Measurements from ENCODE around the gene TGFBR2. TPM values are rescaled to one million over a fixed set of nuclear protein-coding genes. Genes with fewer than 3 reads are reported as not detected.

The TGFBR2 gene
- total and polyA plus RNA-seq, 3 experiments from 2014 or later = 55.3 to 108 (median 56.3) TPM

GRCh38 chr3:30682434-30683155, 76.2 kb downstream of the TGFBR2 start:
- Mint-ChIP-seq H3K9me3 (peaks cover 0 to 1% (median 0%) of the 10 kb centered on the region in 5 donors), H3K4me1 (peaks cover 80 to 94% (median 94%) of the 10 kb centered on the region in 3 donors), H3K27me3 (no peaks in the 10 kb centered on the region), H3K4me3 (peak overlapping the region in 2 of 7 donors; percentile 12 to 38), H3K27ac (peak overlapping the region in 7 of 8 donors; percentile 51 to 91 (median 71)), H3K36me3 (peaks cover 14 to 95% (median 39%) of the 10 kb centered on the region in 3 donors)
- Histone ChIP-seq H3K4me1 (ENCODE audit: insufficient read depth, low read length) (peaks cover 83% of the 10 kb centered on the region), H3K27ac (ENCODE audit: low read depth, low read length) (no peak overlapping the region), H3K9me3 (ENCODE audit: low read length) (no peaks in the 10 kb centered on the region), H3K27me3 (ENCODE audit: insufficient read depth, low read length, poor library complexity, severe bottlenecking) (no peaks in the 10 kb centered on the region), H3K36me3 (ENCODE audit: insufficient read depth, low read length) (peaks cover 21% of the 10 kb centered on the region), H3K4me3 (ENCODE audit: low read length) (no peak overlapping the region)
- POLR2A ChIA-PET = no interaction called here
- no peak for DNase-seq
- CTCF ChIA-PET = interaction anchor here (0.8 to 1.2 kb wide), 4 partner anchors 10 to 484 kb away, joined by 3 to 4 read pairs (median 4); no protein-coding TSS in a partner anchor

- no peak overlapping the region for H3K4me3 ChIP-seq (ENCODE audit: low read length)
- Mint-ChIP-seq H3K36me3 (peaks cover 7 to 95% (median 42%) of the 10 kb centered on the region in 3 donors), H3K9me3 (peaks cover 0 to 1% (median 0%) of the 10 kb centered on the region in 5 donors), H3K27me3 (no peaks in the 10 kb centered on the region), H3K4me1 (peaks cover 83 to 99% (median 98%) of the 10 kb centered on the region in 3 donors), H3K27ac (peak overlapping the region; percentile 40 to 89 (median 82)), H3K4me3 (peak overlapping the region in 2 of 7 donors; percentile 40 to 42)
- CTCF ChIA-PET = no interaction called here
- no peaks in the 10 kb centered on the region for H3K9me3 ChIP-seq (ENCODE audit: low read length)
- H3K4me1 ChIP-seq (ENCODE audit: insufficient read depth, low read length) = peaks cover 88% of the 10 kb centered on the region
- POLR2A ChIA-PET = no interaction called here
- no peak overlapping the region for H3K27ac ChIP-seq (ENCODE audit: low read depth, low read length)
- no peak for DNase-seq
- no peaks in the 10 kb centered on the region for H3K27me3 ChIP-seq (ENCODE audit: insufficient read depth, low read length, poor library complexity, severe bottlenecking)
- H3K36me3 ChIP-seq (ENCODE audit: insufficient read depth, low read length) = peaks cover 24% of the 10 kb centered on the region
These were observed 77.4 kb downstream of the TGFBR2 start for GRCh38 chr3:30683769-30684168.

- peaks cover 85 to 99% (median 98%) of the 10 kb centered on the region in 3 donors for H3K4me1 Mint-ChIP-seq
- no peak for DNase-seq
- H3K27me3 ChIP-seq (ENCODE audit: insufficient read depth, low read length, poor library complexity, severe bottlenecking) = no peaks in the 10 kb centered on the region
- POLR2A ChIA-PET = interaction anchor here (0.8 kb wide), 1 partner anchor 77 kb away, joined by 3 read pairs; no protein-coding TSS in a partner anchor
- peaks cover 24% of the 10 kb centered on the region for H3K36me3 ChIP-seq (ENCODE audit: insufficient read depth, low read length)
- H3K36me3 Mint-ChIP-seq = peaks cover 4 to 95% (median 38%) of the 10 kb centered on the region in 3 donors
- CTCF ChIA-PET = interaction anchor here (0.8 to 1.4 kb wide), 3 partner anchors 9 to 365 kb away, joined by 3 to 8 read pairs (median 4); no protein-coding TSS in a partner anchor
- peaks cover 88% of the 10 kb centered on the region for H3K4me1 ChIP-seq (ENCODE audit: insufficient read depth, low read length)
- H3K9me3 ChIP-seq (ENCODE audit: low read length) = no peaks in the 10 kb centered on the region
- no peak overlapping the region for H3K27ac ChIP-seq (ENCODE audit: low read depth, low read length)
- peak overlapping the region in 7 of 8 donors; percentile 40 to 89 (median 86) for H3K27ac Mint-ChIP-seq
- no peak overlapping the region for H3K4me3 Mint-ChIP-seq
- no peak overlapping the region for H3K4me3 ChIP-seq (ENCODE audit: low read length)
- peaks cover 0 to 1% (median 0%) of the 10 kb centered on the region in 5 donors for H3K9me3 Mint-ChIP-seq
- H3K27me3 Mint-ChIP-seq = no peaks in the 10 kb centered on the region
These were observed 78.0 kb downstream of the TGFBR2 start for GRCh38 chr3:30684356-30684755.

GRCh38 chr3:30685267-30685667, 78.9 kb downstream of the TGFBR2 start:
- Histone ChIP-seq H3K4me1 (ENCODE audit: insufficient read depth, low read length) (peaks cover 93% of the 10 kb centered on the region), H3K27me3 (ENCODE audit: insufficient read depth, low read length, poor library complexity, severe bottlenecking) (no peaks in the 10 kb centered on the region), H3K9me3 (ENCODE audit: low read length) (no peaks in the 10 kb centered on the region), H3K4me3 (ENCODE audit: low read length) (no peak overlapping the region), H3K36me3 (ENCODE audit: insufficient read depth, low read length) (peaks cover 29% of the 10 kb centered on the region), H3K27ac (ENCODE audit: low read depth, low read length) (no peak overlapping the region)
- ChIA-PET CTCF (interaction anchor here (0.8 to 1.4 kb wide), 3 partner anchors 8 to 366 kb away, joined by 3 to 8 read pairs (median 4); no protein-coding TSS in a partner anchor), POLR2A (interaction anchor here (0.6 to 0.8 kb wide), 2 partner anchors 21 to 78 kb away, joined by 3 read pairs; no protein-coding TSS in a partner anchor)
- Mint-ChIP-seq H3K4me1 (peaks cover 83 to 100% (median 98%) of the 10 kb centered on the region in 3 donors), H3K27me3 (no peaks in the 10 kb centered on the region), H3K9me3 (peaks cover 0 to 1% (median 0%) of the 10 kb centered on the region in 5 donors), H3K36me3 (peaks cover 4 to 97% (median 35%) of the 10 kb centered on the region in 3 donors), H3K4me3 (peak overlapping the region in 1 of 7 donors; percentile 1), H3K27ac (peak overlapping the region; percentile 18 to 87 (median 44))
- no peak for DNase-seq

- POLR2A ChIA-PET = no interaction called here
- no peak overlapping the region for H3K4me3 ChIP-seq (ENCODE audit: low read length)
- H3K27ac Mint-ChIP-seq = peak overlapping the region in 7 of 8 donors; percentile 3 to 87 (median 52)
- peaks cover 81 to 100% (median 98%) of the 10 kb centered on the region in 3 donors for H3K4me1 Mint-ChIP-seq
- no peak overlapping the region for H3K4me3 Mint-ChIP-seq
- H3K27me3 ChIP-seq (ENCODE audit: insufficient read depth, low read length, poor library complexity, severe bottlenecking) = no peaks in the 10 kb centered on the region
- no peak overlapping the region for H3K27ac ChIP-seq (ENCODE audit: low read depth, low read length)
- H3K4me1 ChIP-seq (ENCODE audit: insufficient read depth, low read length) = peaks cover 91% of the 10 kb centered on the region
- H3K36me3 ChIP-seq (ENCODE audit: insufficient read depth, low read length) = peaks cover 36% of the 10 kb centered on the region
- peaks cover 0 to 1% (median 0%) of the 10 kb centered on the region in 5 donors for H3K9me3 Mint-ChIP-seq
- CTCF ChIA-PET = no interaction called here
- DNase-seq = no peak
- no peaks in the 10 kb centered on the region for H3K27me3 Mint-ChIP-seq
- no peaks in the 10 kb centered on the region for H3K9me3 ChIP-seq (ENCODE audit: low read length)
- peaks cover 4 to 97% (median 28%) of the 10 kb centered on the region in 3 donors for H3K36me3 Mint-ChIP-seq
These were observed 79.8 kb downstream of the TGFBR2 start for GRCh38 chr3:30686176-30686575.

GRCh38 chr3:30686799-30687198, 80.4 kb downstream of the TGFBR2 start:
- peaks cover 88% of the 10 kb centered on the region for H3K4me1 ChIP-seq (ENCODE audit: insufficient read depth, low read length)
- Mint-ChIP-seq H3K36me3 (peaks cover 4 to 97% (median 31%) of the 10 kb centered on the region in 3 donors), H3K4me3 (no peak overlapping the region), H3K27ac (peak overlapping the region in 6 of 8 donors; percentile 1 to 67 (median 54)), H3K4me1 (peaks cover 75 to 100% (median 98%) of the 10 kb centered on the region in 3 donors), H3K27me3 (no peaks in the 10 kb centered on the region), H3K9me3 (no peaks in the 10 kb centered on the region)
- no peaks in the 10 kb centered on the region for H3K27me3 ChIP-seq (ENCODE audit: insufficient read depth, low read length, poor library complexity, severe bottlenecking)
- DNase-seq = no peak
- ChIA-PET POLR2A (no interaction called here), CTCF (no interaction called here)
- peaks cover 36% of the 10 kb centered on the region for H3K36me3 ChIP-seq (ENCODE audit: insufficient read depth, low read length)
- H3K4me3 ChIP-seq (ENCODE audit: low read length) = no peak overlapping the region
- no peak overlapping the region for H3K27ac ChIP-seq (ENCODE audit: low read depth, low read length)
- no peaks in the 10 kb centered on the region for H3K9me3 ChIP-seq (ENCODE audit: low read length)

GRCh38 chr3:30687930-30688570, 81.6 kb downstream of the TGFBR2 start:
- CTCF ChIA-PET = interaction anchor here (0.6 to 1.2 kb wide), 2 partner anchors 14 to 489 kb away, joined by 3 read pairs; no protein-coding TSS in a partner anchor
- peaks cover 86% of the 10 kb centered on the region for H3K4me1 ChIP-seq (ENCODE audit: insufficient read depth, low read length)
- H3K27me3 Mint-ChIP-seq = no peaks in the 10 kb centered on the region
- peak overlapping the region; percentile 12 to 89 (median 55) for H3K27ac Mint-ChIP-seq
- no peaks in the 10 kb centered on the region for H3K9me3 Mint-ChIP-seq
- no peaks in the 10 kb centered on the region for H3K9me3 ChIP-seq (ENCODE audit: low read length)
- H3K4me3 ChIP-seq (ENCODE audit: low read length) = no peak overlapping the region
- H3K36me3 ChIP-seq (ENCODE audit: insufficient read depth, low read length) = peaks cover 46% of the 10 kb centered on the region
- H3K27ac ChIP-seq (ENCODE audit: low read depth, low read length) = no peak overlapping the region
- peaks cover 4 to 98% (median 30%) of the 10 kb centered on the region in 3 donors for H3K36me3 Mint-ChIP-seq
- no peak for DNase-seq
- peaks cover 70 to 99% (median 98%) of the 10 kb centered on the region in 3 donors for H3K4me1 Mint-ChIP-seq
- H3K27me3 ChIP-seq (ENCODE audit: insufficient read depth, low read length, poor library complexity, severe bottlenecking) = no peaks in the 10 kb centered on the region
- H3K4me3 Mint-ChIP-seq = peak overlapping the region in 1 of 7 donors; percentile 18
- POLR2A ChIA-PET = interaction anchor here (1.0 kb wide), 1 partner anchor 44 kb away, joined by 3 read pairs; no protein-coding TSS in a partner anchor

Measured in CD8-positive, alpha-beta memory T cell (primary cell).